A172 (cell line): ENCODE measurements around the gene AKT1S1. TPM values are rescaled to one million over a fixed set of nuclear protein-coding genes. Genes with fewer than 3 reads are reported as not detected.
"Not testable (repeated sequence)": the region's sequence is repeated elsewhere in the genome, so short reads cannot be mapped to it uniquely, and the experiment has no call there.

Experiments used
- DNase-seq: peaks from one replicate; pipeline ENCODE4 v3.0.0-alpha.2; 2015; ENCODE audit warnings: low spot score
- total RNA-seq: library from RNA; depleted of rRNA; stranded (reverse); fragments of >200 nt; shearing (Covaris generic); gene quantifications from 2 replicates; pipeline ENCODE4 v1.2.3, GENCODE V29; 2014; rRNA removed

Gene AKT1S1
- 19.2 and 22.7 TPM in 2 replicates for total RNA-seq

DNA sequence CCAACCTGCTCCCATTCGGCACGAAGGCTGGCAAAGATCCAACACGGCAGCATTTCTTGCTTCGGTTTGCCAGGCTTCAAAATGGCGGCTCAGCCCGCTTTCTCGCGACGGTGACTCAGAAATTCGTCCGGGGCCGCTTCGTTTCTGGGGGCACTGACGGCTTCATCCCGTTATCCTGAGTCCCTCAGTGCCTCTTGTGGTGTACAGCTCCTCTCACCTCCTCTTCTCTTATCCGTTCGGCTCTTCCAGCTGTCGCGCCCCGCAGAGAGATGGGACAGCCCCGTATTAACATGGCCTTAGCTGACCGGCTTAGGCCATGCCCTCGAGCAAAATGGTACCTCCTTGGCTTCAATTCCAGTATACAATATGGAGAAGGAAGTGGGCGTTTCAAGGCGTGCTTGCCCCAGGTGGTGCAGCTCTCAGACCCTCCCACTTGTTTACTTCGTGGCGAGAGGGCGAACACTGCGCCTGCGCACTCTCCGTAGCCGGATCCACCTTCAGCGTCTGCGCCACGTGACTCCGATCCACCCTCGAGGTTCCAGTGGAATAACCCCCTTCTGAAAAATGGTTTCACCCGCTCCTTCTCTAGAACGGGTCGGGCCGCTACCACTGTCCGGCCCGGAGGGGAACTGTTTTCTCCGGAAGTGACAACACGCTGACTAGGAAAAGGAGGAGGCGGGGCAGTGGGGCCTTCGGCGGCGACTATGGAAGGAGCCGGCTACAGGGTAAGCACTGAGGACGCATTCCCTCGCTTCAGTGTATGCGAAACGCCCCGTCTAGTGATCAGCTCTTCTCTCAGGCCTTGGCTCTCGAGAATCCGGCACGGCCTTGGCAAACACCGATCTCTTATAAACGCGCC is at the start of gene AKT1S1, which contains the start of gene TBC1D17:
Gene AKT1S1 (minus strand): TSS at position 336 of the 859 bp plus-strand sequence. CDS start 4,060 bp downstream, outside the sequence.
Gene TBC1D17 (plus strand): TSS at position 683 of the 859 bp plus-strand sequence. CDS start 22 bp downstream, at position 705.
- peak; percentile 100 for DNase-seq

DNA sequence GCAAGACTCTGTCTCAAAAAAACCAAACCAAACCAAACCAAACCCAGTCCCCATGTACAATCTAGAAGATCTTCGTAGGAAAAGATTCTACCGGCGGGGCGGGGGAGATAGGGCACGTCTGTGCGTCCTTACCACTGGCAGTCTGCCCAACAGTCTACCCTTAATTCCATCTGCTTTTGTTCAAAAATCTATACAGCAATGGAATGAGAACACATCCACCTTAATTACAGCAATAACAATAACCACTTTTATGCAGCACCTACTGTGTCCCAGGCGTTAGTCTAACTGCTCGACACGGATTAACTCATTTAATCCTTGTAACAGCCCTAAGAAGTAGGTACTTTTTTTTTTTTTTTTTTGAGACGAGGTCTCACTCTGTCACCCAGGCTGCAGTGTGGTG is 49.4 kb upstream of the AKT1S1 start:
- DNase-seq = no peak

DNA sequence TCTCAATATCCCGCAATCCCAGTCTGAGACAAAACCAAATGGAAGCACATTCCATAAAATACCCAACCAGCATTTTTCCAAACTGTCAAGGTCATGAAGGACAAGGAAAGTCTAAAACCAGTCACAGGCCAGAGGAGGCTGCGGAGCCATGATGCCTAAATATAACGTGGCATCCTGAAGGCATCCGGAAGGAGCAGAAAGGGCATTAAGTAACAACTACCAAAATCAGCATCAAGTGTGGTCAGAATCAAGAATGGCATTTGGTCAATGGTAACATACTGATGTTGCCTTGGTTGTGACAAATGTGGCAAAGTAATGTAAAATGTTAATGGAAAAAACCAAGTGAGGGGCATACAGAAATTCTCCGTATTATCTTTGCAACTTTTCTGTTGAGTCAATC is 48.3 kb upstream of the AKT1S1 start:
- DNase-seq = no peak

DNA sequence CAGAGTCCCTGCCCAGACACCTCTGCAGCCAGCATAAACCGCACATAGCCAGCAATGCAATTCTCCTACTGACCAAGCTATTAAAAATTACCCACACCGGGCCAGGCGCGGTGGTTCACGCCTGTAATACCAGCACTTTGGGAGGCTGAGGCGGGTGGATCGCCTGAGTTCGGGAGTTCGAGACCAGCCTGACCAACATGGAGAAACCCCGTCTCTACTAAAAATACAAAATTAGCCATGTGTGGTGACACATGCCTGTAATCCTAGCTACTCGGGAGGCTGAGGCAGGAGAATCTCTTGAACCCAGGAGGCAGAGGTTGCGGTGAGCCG is 47.7 kb upstream of the AKT1S1 start:
- DNase-seq = not testable (repeated sequence)

GRCh38 chr19:49924004-49924880 is 47.1 kb upstream of the AKT1S1 start:
- DNase-seq = no peak

DNA sequence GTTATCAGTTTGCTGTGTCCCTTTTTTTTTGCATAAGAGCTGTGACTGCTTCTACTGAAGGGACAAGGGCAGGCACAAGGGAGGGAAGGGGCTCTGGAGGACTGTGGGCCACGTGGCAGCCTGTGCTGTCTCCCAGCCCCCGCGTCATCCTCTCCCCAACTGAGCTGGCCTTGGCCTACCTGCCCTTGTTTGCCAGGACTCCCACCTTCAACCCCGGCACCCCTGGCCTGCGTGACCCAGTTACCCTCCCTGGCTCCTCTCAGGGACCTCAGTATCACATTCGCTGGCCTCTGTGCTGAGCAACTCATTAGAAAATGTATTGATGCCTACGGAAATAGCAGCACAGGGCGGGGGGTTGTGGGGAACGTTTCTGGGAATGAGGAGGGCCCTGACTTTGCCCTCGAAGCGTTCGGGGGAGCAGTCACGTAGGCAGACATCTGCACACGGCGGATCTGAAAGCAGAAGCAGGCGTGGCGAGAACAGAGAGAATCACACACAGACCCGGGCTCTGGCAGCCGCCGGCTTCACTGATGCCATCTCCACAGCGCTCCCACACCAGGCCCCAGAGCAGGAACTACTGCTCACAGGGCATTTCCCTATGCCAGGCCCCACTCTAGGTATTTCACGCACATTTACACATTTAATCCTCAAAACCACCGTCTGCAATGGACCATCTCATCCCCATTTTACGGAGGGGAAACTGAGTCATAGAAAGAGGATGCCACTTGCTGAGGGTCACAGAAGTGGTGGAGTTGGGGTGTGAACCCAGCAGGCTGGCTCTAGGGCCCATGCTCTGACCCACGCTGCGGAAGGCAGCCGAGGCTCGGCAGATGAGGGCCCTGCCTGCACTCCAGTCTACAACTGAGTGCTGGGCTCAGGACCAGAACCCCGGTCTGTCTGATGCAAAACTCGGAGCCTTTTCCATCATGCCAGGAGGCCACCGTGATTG is 46.2 kb upstream of the AKT1S1 start:
- no peak for DNase-seq

DNA sequence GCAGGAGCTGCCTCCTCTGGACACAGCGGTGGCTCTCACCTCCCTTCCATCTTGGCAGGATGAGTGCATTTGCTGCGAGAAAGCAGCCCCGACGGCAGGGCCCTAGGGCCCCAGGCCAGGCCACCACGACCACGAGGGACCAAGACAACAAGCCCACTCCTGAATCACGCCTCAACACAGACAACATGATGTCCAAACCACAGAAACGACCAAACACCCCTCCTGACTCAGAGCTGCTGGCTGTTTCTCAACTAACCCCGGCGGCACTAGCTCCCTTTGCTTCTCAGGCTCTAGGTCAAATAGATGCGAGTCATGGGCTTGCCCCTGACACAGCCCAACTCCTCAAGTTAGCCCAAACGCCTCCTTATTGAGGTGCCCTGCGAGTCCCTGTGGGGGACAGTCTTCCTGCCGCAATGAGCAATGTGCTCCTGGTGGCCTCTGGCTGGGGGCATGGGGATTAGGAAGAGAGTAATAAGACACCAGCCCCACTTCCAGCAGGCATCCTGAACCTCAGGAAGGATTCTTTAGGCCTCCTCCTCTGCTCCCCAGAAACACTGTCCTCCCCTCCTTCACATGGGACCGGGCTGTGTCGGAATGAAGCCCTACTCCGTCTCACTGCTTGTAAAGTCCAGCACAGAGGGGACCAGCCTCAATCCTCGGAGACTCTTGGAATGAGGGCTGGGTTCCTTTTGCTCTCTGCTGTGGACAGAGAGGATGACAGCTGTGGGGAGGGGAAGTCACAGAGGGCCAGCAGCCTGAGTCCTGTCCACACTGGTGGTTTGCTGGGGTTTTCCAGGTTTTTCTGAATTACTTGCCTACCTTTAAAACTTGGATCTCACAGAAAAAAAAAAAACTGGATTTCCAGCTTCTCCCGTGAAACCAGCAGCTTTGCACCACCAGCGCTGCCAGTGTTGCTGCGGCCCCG is 45.0 kb upstream of the AKT1S1 start:
- DNase-seq = peak; percentile 45

DNA sequence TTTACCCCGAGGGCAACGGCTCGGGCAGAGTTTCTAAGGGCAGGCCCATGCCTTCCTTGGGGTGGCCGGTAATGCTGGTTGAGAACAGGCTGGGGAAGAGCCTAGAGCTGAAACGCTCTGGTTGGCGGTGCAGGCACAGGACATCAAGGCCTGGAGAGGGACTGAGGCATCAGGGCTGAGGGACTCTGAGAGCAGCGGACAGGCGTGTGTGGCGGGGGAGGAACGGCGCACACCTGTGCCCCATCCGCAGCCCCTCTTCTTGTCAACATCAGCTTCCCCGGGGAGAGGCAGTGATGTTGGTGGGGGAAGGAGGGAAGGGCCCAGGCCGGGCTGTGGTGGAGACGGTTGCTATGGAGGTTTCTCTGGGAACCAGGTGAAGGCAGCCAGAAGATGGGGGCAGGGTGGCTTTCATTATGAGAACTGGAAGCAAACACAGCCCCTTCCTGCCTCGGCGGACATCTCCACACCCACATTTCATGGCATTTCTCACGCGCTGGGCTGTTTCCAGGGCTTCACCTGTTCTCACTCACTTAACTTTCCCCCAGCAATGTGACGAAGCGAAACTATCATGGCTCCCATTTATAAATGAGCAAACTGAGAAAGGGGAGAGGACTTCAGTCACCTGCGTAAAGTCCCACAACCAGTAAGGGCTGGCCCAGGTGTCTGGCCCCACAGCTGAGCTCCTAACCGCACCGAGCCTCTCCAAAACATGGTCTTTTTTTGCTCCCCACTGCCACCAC is 43.6 kb upstream of the AKT1S1 start:
- DNase-seq = no peak

DNA sequence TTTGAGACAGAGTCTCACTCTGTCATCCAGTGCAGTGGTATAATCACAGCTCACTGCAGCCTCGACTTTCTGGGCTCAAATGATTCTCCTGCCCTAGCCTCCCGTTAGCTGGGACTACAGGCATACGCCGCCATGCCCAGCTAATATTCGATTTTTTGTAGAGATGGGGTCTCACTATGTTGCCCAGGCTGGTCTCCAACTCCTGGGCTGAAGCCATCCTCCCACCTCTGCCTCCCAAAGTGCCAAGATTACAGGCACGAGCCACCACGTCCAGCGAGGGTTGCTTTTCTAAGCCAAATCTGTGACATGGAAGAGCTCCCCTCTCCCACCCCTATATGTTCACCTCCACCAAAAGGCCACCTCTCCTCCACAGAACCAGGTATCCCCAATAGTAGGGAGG is 40.9 kb upstream of the AKT1S1 start:
- no peak for DNase-seq

DNA sequence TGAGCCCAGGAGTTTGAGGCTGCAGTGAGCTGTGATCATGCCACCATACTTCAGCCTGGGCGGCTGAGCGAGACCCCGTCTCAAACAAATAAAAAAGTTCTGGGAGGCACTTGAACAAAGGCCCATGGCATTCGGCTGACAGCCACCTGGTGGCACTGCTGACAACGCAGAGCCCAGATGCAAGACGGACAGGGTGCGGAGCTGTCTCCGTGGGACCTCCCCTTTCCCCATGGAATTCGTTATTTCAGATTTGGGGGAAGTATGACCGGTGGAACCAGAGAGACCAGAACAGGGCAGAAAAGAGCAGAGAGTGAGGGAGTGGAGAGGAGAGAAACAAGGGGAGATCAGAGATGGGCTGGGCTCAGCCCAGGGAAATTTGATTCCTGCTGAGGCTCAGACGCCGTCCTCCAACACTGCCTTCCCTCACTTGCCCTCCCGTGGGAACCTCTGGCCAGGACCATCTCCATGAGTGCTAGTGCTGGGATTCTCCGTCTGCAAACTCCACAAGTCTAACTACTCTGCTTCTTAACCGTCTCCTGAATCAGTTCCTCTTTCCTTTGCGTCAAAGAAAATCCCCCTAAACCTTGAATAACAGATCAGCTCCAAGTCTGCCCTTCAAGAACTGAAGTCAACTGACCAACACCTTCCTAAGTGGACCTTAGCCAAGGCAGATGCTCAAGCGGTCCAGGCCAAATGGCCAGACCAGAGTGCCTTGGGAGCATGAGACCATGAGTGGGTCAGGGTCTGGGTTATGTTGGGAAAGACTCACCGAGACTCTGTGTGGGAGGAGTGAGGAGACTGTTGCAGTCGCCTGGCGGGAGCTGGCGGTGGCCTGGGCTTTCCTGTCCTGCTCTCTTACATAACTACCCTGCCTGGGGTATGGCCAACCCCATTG is 39.9 kb upstream of the AKT1S1 start:
- DNase-seq = no peak

GRCh38 chr19:49915271-49915670 is 38.1 kb upstream of the AKT1S1 start:
- DNase-seq = no peak

GRCh38 chr19:49913720-49914119 is 36.6 kb upstream of the AKT1S1 start:
- no peak for DNase-seq

GRCh38 chr19:49912965-49913685 is 36.0 kb upstream of the AKT1S1 start:
- no peak for DNase-seq

- no peak for DNase-seq
These were observed 34.4 kb upstream of the AKT1S1 start for GRCh38 chr19:49911381-49912145.

- DNase-seq = no peak
These were observed 33.0 kb upstream of the AKT1S1 start for GRCh38 chr19:49910179-49910578.

- no peak for DNase-seq
These were observed 31.6 kb upstream of the AKT1S1 start for GRCh38 chr19:49908480-49909420.
